H9 (cell line): Measurements from ENCODE around the gene GHR. TPM values are rescaled to one million over a fixed set of nuclear protein-coding genes. Genes with fewer than 3 reads are reported as not detected.

Experiments used
- DNase-seq: peaks from one replicate; pipeline ENCODE4 v3.0.0-alpha.2; 2017
- H2AFZ ChIP-seq: one replicate; pipeline ENCODE4 v1.6.1; 2013; ENCODE audit warnings: mild to moderate bottlenecking, low read length, control low read depth, moderate library complexity
- H2AK5ac ChIP-seq: 2 replicates; pipeline ENCODE4 v1.6.1; 2013; ENCODE audit warnings: low read length, control low read depth, mixed read lengths; ENCODE audit not compliant: insufficient read length
- H2BK120ac ChIP-seq: one replicate; pipeline ENCODE4 v1.6.1; 2013; ENCODE audit warnings: low read depth, mild to moderate bottlenecking, low read length, control low read depth, inconsistent platforms; ENCODE audit not compliant: poor library complexity, severe bottlenecking
- H2BK12ac ChIP-seq: 2 replicates; pipeline ENCODE4 v1.6.1; 2013; ENCODE audit warnings: low read length, control low read depth, mixed read lengths, low read depth; ENCODE audit not compliant: insufficient read length
- H2BK15ac ChIP-seq: 2 replicates; pipeline ENCODE4 v1.6.1; 2013; ENCODE audit warnings: low read depth, low read length, control low read depth
- H2BK20ac ChIP-seq: one replicate; pipeline ENCODE4 v1.6.1; 2013; ENCODE audit warnings: low read depth, mild to moderate bottlenecking, low read length, control low read depth, inconsistent platforms; ENCODE audit not compliant: poor library complexity, severe bottlenecking
- H2BK5ac ChIP-seq: 2 replicates; pipeline ENCODE4 v1.6.1; 2013; ENCODE audit warnings: low read length, control low read depth, mixed read lengths; ENCODE audit not compliant: insufficient read length
- H3K14ac ChIP-seq: 2 replicates; pipeline ENCODE4 v1.6.1; 2013; ENCODE audit warnings: low read length, control low read depth; ENCODE audit not compliant: insufficient read depth
- H3K18ac ChIP-seq: 2 replicates; pipeline ENCODE4 v1.6.1; 2013; ENCODE audit warnings: low read depth, mild to moderate bottlenecking, mixed read lengths, low read length, control low read depth; ENCODE audit not compliant: insufficient read length
- H3K23ac ChIP-seq: 2 replicates; pipeline ENCODE4 v1.6.1; 2013; ENCODE audit warnings: low read length, control low read depth, mixed read lengths, low read depth; ENCODE audit not compliant: insufficient read length
- H3K23me2 ChIP-seq: 2 replicates; pipeline ENCODE4 v1.6.1; 2013; ENCODE audit warnings: low read depth, mild to moderate bottlenecking, mixed read lengths, low read length, control low read depth; ENCODE audit not compliant: insufficient read length, poor library complexity, severe bottlenecking
- H3K27ac ChIP-seq: 2 replicates; pipeline ENCODE4 v1.5.1; 2013; ENCODE audit warnings: low read length, control low read depth, mixed read lengths, low read depth; ENCODE audit not compliant: insufficient read length
- H3K27me3 ChIP-seq: 2 replicates; pipeline ENCODE4 v1.6.1; 2013; ENCODE audit warnings: low read length, control low read depth, inconsistent platforms; ENCODE audit not compliant: insufficient read depth
- H3K4ac ChIP-seq: 2 replicates; pipeline ENCODE4 v1.6.1; 2013; ENCODE audit warnings: low read depth, mild to moderate bottlenecking, control low read depth, inconsistent platforms, low read length, moderate library complexity
- H3K4me1 ChIP-seq: 2 replicates; pipeline ENCODE4 v1.6.1; 2013; ENCODE audit warnings: low read length, control low read depth, inconsistent platforms; ENCODE audit not compliant: insufficient read depth
- H3K4me2 ChIP-seq: 2 replicates; pipeline ENCODE4 v1.6.1; 2013; ENCODE audit warnings: low read length, control low read depth, mixed read lengths; ENCODE audit not compliant: insufficient read length, insufficient read depth
- H3K56ac ChIP-seq: 2 replicates; pipeline ENCODE4 v1.6.1; 2013; ENCODE audit warnings: low read depth, mild to moderate bottlenecking, mixed read lengths, low read length, control low read depth; ENCODE audit not compliant: insufficient read length
- H3K79me1 ChIP-seq: 2 replicates; pipeline ENCODE4 v1.6.1; 2013; ENCODE audit warnings: low read depth, mild to moderate bottlenecking, moderate library complexity, low read length, control low read depth, inconsistent platforms; ENCODE audit not compliant: insufficient read depth, poor library complexity, severe bottlenecking
- H3K79me2 ChIP-seq: 2 replicates; pipeline ENCODE4 v1.6.1; 2013; ENCODE audit warnings: low read length, control low read depth, inconsistent platforms; ENCODE audit not compliant: insufficient read depth
- H3K9ac ChIP-seq: 2 replicates; pipeline ENCODE4 v1.6.1; 2013; ENCODE audit warnings: low read length, control low read depth, mixed read lengths; ENCODE audit not compliant: insufficient read length; ENCODE audit errors: extremely low read depth
- H3K9me3 ChIP-seq: one replicate; pipeline ENCODE4 v1.6.1; 2013; ENCODE audit warnings: low read depth, low read length, inconsistent platforms; ENCODE audit not compliant: control insufficient read depth
- H3T11ph ChIP-seq: one replicate; pipeline ENCODE4 v1.6.1; 2013; ENCODE audit warnings: mild to moderate bottlenecking, low read length, control low read depth, inconsistent platforms
- H4K20me1 ChIP-seq: one replicate; pipeline ENCODE4 v1.6.1; 2013; ENCODE audit not compliant: control insufficient read depth, insufficient read length, insufficient read depth
- H4K5ac ChIP-seq: 2 replicates; pipeline ENCODE4 v1.6.1; 2013; ENCODE audit warnings: low read depth, mild to moderate bottlenecking, mixed read lengths, low read length, control low read depth; ENCODE audit not compliant: insufficient read length
- H4K8ac ChIP-seq: replicated peaks from 2 replicates; pipeline ENCODE4 v1.6.1; 2013; ENCODE audit warnings: low read length, control low read depth, mixed read lengths, low read depth; ENCODE audit not compliant: insufficient read length
- H4K91ac ChIP-seq: 2 replicates; pipeline ENCODE4 v1.6.1; 2013; ENCODE audit warnings: low read depth, mild to moderate bottlenecking, moderate library complexity, mixed read lengths, low read length, control low read depth; ENCODE audit not compliant: insufficient read length
- H3K27ac Mint-ChIP-seq, 3 experiments: 2 replicates in 2 of 3; 3 replicates in 1 of 3; pipeline ENCODE4 v1.8.0; 2020 to 2021; ENCODE audit warnings: mixed read lengths in 3 of 3, mild to moderate bottlenecking in 1 of 3, moderate library complexity in 1 of 3
- H3K27me3 Mint-ChIP-seq: 2 replicates; pipeline ENCODE4 v1.8.0; 2021; ENCODE audit warnings: low read depth, mild to moderate bottlenecking, moderate library complexity, mixed read lengths
- H3K36me3 Mint-ChIP-seq, 3 experiments: 2 replicates in 2 of 3; 3 replicates in 1 of 3; pipeline ENCODE4 v1.8.0; 2020 to 2021; ENCODE audit warnings: low read depth in 3 of 3, mixed read lengths in 3 of 3; ENCODE audit not compliant: insufficient read depth in 1 of 3
- H3K4me1 Mint-ChIP-seq, 2 experiments: 2 replicates each; pipeline ENCODE4 v1.8.0; 2020; ENCODE audit warnings: mixed read lengths in 2 of 2
- H3K4me3 Mint-ChIP-seq, 2 experiments: 2 replicates in 1 of 2; 3 replicates in 1 of 2; pipeline ENCODE4 v1.8.0; 2020 to 2021; ENCODE audit warnings: mild to moderate bottlenecking in 2 of 2, mixed read lengths in 2 of 2, moderate library complexity in 1 of 2
- H3K9me3 Mint-ChIP-seq, 2 experiments: 2 replicates in 1 of 2; 3 replicates in 1 of 2; pipeline ENCODE4 v1.8.0; 2020; ENCODE audit warnings: mild to moderate bottlenecking in 2 of 2, mixed read lengths in 2 of 2, moderate library complexity in 1 of 2
- total RNA-seq: library from RNA; stranded (reverse); gene quantifications from 2 replicates; pipeline ENCODE4 v1.2.1, GENCODE V29; 2021
- TF ChIP-seq, protein P1 (sequence below): fragments of 200-600 bp; sonication (generic); conservative IDR thresholded peaks from 3 replicates; pipeline ENCODE4 v1.8.0; 2021; ENCODE audit warnings: antibody characterized with exemption, mild to moderate bottlenecking

The GHR gene
- total RNA-seq, 1 experiment from 2014 or later, result 0.20 TPM

DNA sequence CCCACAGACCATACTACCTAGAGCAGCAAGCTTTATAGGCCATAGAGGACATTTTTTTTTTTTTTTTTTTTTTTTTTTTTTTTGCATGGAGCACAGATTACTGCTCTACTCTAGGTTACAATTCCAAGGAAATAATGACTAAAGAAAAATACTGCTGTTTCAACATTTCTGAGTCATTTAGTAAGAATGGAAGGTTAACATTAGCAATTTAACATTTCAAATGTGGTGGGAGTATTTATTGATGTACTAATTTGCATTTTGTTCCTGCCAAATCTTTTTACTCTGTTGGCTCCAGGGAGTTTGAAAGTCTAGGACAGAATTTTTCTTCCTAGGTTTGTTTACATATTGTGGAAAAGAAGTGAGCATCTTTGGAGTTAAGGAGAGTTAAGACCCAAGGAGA, 191.3 kb downstream of the GHR start:
- Histone ChIP-seq H4K8ac (no peak overlapping the region), H4K5ac (no peak overlapping the region), H4K91ac (no peak overlapping the region), H3K4ac (no peak overlapping the region), H3K9me3 (no peaks in the 10 kb centered on the region), H4K20me1 (no peaks in the 10 kb centered on the region), H2BK12ac (no peak overlapping the region), H3T11ph (no peak overlapping the region), H2AK5ac (no peak overlapping the region), H2AFZ (no peak overlapping the region), H3K18ac (no peak overlapping the region), H3K4me2 (no peak overlapping the region), H2BK5ac (no peak overlapping the region), H3K9ac (no peak overlapping the region), H3K27ac (no peak overlapping the region), H3K56ac (no peak overlapping the region), H3K23me2 (no peaks in the 10 kb centered on the region), H3K79me1 (no peaks in the 10 kb centered on the region), H3K4me1 (no peaks in the 10 kb centered on the region; the same call in 1 of the 2 replicates), H2BK15ac (no peak overlapping the region), H3K27me3 (no peaks in the 10 kb centered on the region), H2BK120ac (no peak overlapping the region), H3K79me2 (no peaks in the 10 kb centered on the region), H2BK20ac (no peak overlapping the region), H3K14ac (no peak overlapping the region), H3K23ac (no peak overlapping the region)
- Mint-ChIP-seq H3K4me1 (peaks cover 5 to 8% of the 10 kb centered on the region in 2 experiments), H3K36me3 (no peaks in the 10 kb centered on the region), H3K27me3 (peaks cover 2% of the 10 kb centered on the region), H3K4me3 (no peak overlapping the region), H3K27ac (no peak overlapping the region), H3K9me3 (no peaks in the 10 kb centered on the region)
- TF ChIP-seq, protein P1, sequence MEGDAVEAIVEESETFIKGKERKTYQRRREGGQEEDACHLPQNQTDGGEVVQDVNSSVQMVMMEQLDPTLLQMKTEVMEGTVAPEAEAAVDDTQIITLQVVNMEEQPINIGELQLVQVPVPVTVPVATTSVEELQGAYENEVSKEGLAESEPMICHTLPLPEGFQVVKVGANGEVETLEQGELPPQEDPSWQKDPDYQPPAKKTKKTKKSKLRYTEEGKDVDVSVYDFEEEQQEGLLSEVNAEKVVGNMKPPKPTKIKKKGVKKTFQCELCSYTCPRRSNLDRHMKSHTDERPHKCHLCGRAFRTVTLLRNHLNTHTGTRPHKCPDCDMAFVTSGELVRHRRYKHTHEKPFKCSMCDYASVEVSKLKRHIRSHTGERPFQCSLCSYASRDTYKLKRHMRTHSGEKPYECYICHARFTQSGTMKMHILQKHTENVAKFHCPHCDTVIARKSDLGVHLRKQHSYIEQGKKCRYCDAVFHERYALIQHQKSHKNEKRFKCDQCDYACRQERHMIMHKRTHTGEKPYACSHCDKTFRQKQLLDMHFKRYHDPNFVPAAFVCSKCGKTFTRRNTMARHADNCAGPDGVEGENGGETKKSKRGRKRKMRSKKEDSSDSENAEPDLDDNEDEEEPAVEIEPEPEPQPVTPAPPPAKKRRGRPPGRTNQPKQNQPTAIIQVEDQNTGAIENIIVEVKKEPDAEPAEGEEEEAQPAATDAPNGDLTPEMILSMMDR, result no peak
- DNase-seq, result no peak
